ENCODE results near the gene MLLT10.
"Not testable (repeated sequence)": the region's sequence is repeated elsewhere in the genome, so short reads cannot be mapped to it uniquely, and the experiment has no call there.

Gene MLLT10

GRCh38 chr10:21628023-21628422, 94.0 kb downstream of the MLLT10 start:
- Histone ChIP-seq H3K36me3 (ENCODE audit: insufficient read depth, low read length) (peaks cover 45% of the 10 kb centered on the region), H3K27me3 (ENCODE audit: insufficient read depth, low read length, poor library complexity) (no peaks in the 10 kb centered on the region), H3K4me3 (ENCODE audit: low read depth in 1 of 2, low read length in 2 of 2) (no peak overlapping the region), H3K4me2 (ENCODE audit: insufficient read depth, low read length) (no peak overlapping the region), H3K9ac (ENCODE audit: low read depth, low read length) (no peak overlapping the region), H3K9me3 (ENCODE audit: insufficient read depth, low read length, severe bottlenecking) (no peaks in the 10 kb centered on the region), H3K4me1 (ENCODE audit: insufficient read depth, low read length) (no peaks in the 10 kb centered on the region), H3K79me2 (ENCODE audit: insufficient read depth, low read length) (peaks cover 14% of the 10 kb centered on the region; the same call in 1 of the 2 replicates), H4K20me1 (ENCODE audit: insufficient read depth, low read length) (peaks cover 6% of the 10 kb centered on the region; the same call in 1 of the 2 replicates), H2AFZ (ENCODE audit: low read depth, low read length) (no peak overlapping the region), H3K27ac (ENCODE audit: low read length) (no peak overlapping the region)
- no peak for TF ChIP-seq EZH2 (IDR thresholded peaks at IDR 0.05; ENCODE audit: borderline replicate concordance, low read depth, low read length, severe bottlenecking)
- TF ChIP-seq CTCF (IDR thresholded peaks at IDR 0.05; ENCODE audit: borderline replicate concordance, extremely low read depth, low read length, poor library complexity, severe bottlenecking): no peak
- DNase-seq: no peak
- ATAC-seq (ENCODE audit: insufficient read depth, low read depth): no peak

GRCh38 chr10:21628645-21629044, 94.6 kb downstream of the MLLT10 start:
- peaks cover 14% of the 10 kb centered on the region; the same call in 1 of the 2 replicates for H3K79me2 ChIP-seq (ENCODE audit: insufficient read depth, low read length)
- H3K4me2 ChIP-seq (ENCODE audit: insufficient read depth, low read length); H3K4me3 ChIP-seq (ENCODE audit: low read depth in 1 of 2, low read length in 2 of 2); H3K27ac ChIP-seq (ENCODE audit: low read length); ATAC-seq (ENCODE audit: insufficient read depth, low read depth); H3K9ac ChIP-seq (ENCODE audit: low read depth, low read length); H3K9me3 ChIP-seq (ENCODE audit: insufficient read depth, low read length, severe bottlenecking); H4K20me1 ChIP-seq (ENCODE audit: insufficient read depth, low read length); H3K27me3 ChIP-seq (ENCODE audit: insufficient read depth, low read length, poor library complexity); H3K4me1 ChIP-seq (ENCODE audit: insufficient read depth, low read length); DNase-seq; H2AFZ ChIP-seq (ENCODE audit: low read depth, low read length): not testable (repeated sequence)
- H3K36me3 ChIP-seq (ENCODE audit: insufficient read depth, low read length): peaks cover 42% of the 10 kb centered on the region

- H3K27me3 ChIP-seq (ENCODE audit: insufficient read depth, low read length, poor library complexity): no peaks in the 10 kb centered on the region
- H3K27ac ChIP-seq (ENCODE audit: low read length): no peak overlapping the region
- peaks cover 39% of the 10 kb centered on the region for H3K79me2 ChIP-seq (ENCODE audit: insufficient read depth, low read length)
- H4K20me1 ChIP-seq (ENCODE audit: insufficient read depth, low read length): peaks cover 21% of the 10 kb centered on the region; the same call in 1 of the 2 replicates
- no peak overlapping the region for H3K4me2 ChIP-seq (ENCODE audit: insufficient read depth, low read length)
- ATAC-seq (ENCODE audit: insufficient read depth, low read depth) (no peak), DNase-seq (no peak)
- H2AFZ ChIP-seq (ENCODE audit: low read depth, low read length): no peak overlapping the region
- H3K36me3 ChIP-seq (ENCODE audit: insufficient read depth, low read length): peaks cover 44% of the 10 kb centered on the region
- no peaks in the 10 kb centered on the region for H3K9me3 ChIP-seq (ENCODE audit: insufficient read depth, low read length, severe bottlenecking)
- H3K4me3 ChIP-seq (ENCODE audit: low read depth in 1 of 2, low read length in 2 of 2): no peak overlapping the region
- no peaks in the 10 kb centered on the region for H3K4me1 ChIP-seq (ENCODE audit: insufficient read depth, low read length)
- no peak overlapping the region for H3K9ac ChIP-seq (ENCODE audit: low read depth, low read length)
- no peak for TF ChIP-seq CTCF (IDR thresholded peaks at IDR 0.05; ENCODE audit: borderline replicate concordance, extremely low read depth, low read length, poor library complexity, severe bottlenecking)
- no peak for TF ChIP-seq EZH2 (IDR thresholded peaks at IDR 0.05; ENCODE audit: borderline replicate concordance, low read depth, low read length, severe bottlenecking)
Observed at GRCh38 chr10:21634599-21635365, 100.8 kb downstream of the MLLT10 start.

GRCh38 chr10:21637795-21638194, 103.8 kb downstream of the MLLT10 start:
- DNase-seq: no peak

More at GRCh38 chr10:21637795-21638194, 103.8 kb downstream of the MLLT10 start:
- peaks cover 23% of the 10 kb centered on the region; the same call in 1 of the 2 replicates for H4K20me1 ChIP-seq (ENCODE audit: insufficient read depth, low read length)
- H3K27ac ChIP-seq (ENCODE audit: low read length): no peak overlapping the region
- H3K9ac ChIP-seq (ENCODE audit: low read depth, low read length): no peak overlapping the region
- peaks cover 43% of the 10 kb centered on the region for H3K36me3 ChIP-seq (ENCODE audit: insufficient read depth, low read length)
- no peak overlapping the region for H3K4me2 ChIP-seq (ENCODE audit: insufficient read depth, low read length)
- no peak overlapping the region for H3K4me3 ChIP-seq (ENCODE audit: low read depth in 1 of 2, low read length in 2 of 2)
- no peaks in the 10 kb centered on the region for H3K27me3 ChIP-seq (ENCODE audit: insufficient read depth, low read length, poor library complexity)
- H2AFZ ChIP-seq (ENCODE audit: low read depth, low read length): no peak overlapping the region
- H3K9me3 ChIP-seq (ENCODE audit: insufficient read depth, low read length, severe bottlenecking): no peaks in the 10 kb centered on the region
- ATAC-seq (ENCODE audit: insufficient read depth, low read depth): no peak
- peaks cover 39% of the 10 kb centered on the region for H3K79me2 ChIP-seq (ENCODE audit: insufficient read depth, low read length)
- TF ChIP-seq EZH2 (IDR thresholded peaks at IDR 0.05; ENCODE audit: borderline replicate concordance, low read depth, low read length, severe bottlenecking): no peak
- no peaks in the 10 kb centered on the region for H3K4me1 ChIP-seq (ENCODE audit: insufficient read depth, low read length)

Data from DND-41 (cell line).